ENCODE data around the gene KIRREL3. TPM values are rescaled to one million over a fixed set of nuclear protein-coding genes. Genes with fewer than 3 reads are reported as not detected.

The KIRREL3 gene
- total RNA-seq, 1 donor from 2014 or later: 26.5 TPM

DNA sequence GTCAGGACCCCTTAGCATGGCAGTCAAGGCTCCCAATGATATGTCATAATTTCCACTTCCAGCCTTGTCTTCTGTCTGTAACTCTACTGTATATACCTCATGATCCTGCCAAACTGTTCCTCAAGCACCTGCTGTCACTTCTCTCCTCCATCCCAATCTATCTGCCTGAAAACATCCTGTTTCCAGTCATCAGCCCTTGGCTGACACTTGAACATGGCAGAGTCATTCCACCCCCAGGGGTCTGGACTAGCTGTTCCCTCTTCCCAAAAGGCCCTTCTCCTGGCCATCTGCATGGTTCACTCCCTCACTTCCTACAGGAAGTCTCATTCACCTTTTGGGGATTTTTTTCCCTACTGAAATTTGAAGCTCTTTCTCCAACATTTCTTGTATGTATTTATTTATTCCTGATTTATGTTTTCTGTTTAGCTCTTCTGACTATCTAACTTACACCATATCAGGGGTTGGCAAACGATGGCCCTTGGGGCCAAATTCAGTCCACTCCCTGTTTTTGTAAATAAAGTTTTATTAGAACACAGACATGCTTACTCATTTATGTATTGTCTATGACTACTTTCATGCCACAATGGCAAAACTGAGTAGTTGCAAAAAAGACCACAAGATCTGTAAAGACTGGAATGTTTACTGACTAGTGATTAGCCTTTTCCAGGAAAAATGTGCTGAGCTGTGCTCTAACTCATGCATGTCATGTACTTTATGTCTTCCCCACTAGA, 278.4 kb downstream of the KIRREL3 start:
- FAIRE-seq: no peak
- no peak for DNase-seq (ENCODE audit: low spot score in 2 of 2)

DNA sequence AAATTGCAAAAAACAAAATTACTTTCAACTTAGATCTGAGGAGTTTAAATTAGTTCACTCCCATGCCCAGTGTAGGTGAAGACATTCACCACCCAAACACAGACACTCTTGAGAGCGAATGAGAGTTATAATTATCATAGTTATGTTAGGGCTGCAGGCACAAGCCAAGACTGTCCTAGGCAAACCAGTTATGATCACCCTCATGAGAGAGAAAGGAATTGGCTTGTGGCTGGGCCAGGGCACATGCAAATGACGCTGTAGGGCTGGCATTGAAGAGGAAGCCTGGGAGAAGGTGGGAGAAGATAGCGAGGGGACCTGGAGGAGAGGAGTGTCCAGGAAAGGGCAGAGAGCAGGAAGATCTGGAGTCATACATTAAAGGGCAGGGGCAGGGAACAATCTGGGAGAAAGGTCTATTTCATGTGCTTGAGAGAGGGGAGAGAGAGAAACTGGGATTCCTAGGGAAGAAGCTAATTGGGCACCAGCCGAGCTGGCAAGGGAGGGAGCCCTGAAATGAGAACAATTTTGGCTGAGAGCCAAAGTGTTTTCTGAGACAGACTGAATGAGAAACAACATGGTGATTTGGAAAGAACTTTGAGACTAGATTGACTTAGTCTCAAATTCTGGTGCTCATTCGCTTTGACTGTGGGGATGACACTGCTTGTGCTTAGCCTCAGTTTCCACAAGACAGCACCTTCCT, 279.9 kb downstream of the KIRREL3 start:
- FAIRE-seq (no peak), DNase-seq (ENCODE audit: low spot score in 2 of 2) (no peak)

DNA sequence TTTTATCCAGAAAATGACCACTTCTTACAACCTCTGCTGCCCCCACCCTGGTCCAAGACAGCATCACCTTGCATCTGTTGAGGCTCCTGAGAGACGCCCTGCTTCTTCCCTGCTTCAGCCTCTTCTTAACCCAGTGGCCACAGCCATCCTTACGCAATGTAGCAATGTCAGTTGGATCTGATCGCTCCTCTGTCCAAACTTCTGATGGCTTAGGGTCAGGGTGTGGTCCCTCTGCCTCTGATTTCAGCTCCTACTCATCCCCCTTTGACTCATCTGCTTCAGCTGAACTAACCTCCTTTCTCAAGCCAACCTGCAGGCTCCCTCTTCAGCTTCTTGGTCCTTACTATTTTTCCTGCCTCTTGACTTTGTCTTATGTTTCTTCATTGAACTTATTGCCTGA, 280.8 kb downstream of the KIRREL3 start:
- FAIRE-seq (no peak), DNase-seq (ENCODE audit: low spot score in 2 of 2) (no peak)

DNA sequence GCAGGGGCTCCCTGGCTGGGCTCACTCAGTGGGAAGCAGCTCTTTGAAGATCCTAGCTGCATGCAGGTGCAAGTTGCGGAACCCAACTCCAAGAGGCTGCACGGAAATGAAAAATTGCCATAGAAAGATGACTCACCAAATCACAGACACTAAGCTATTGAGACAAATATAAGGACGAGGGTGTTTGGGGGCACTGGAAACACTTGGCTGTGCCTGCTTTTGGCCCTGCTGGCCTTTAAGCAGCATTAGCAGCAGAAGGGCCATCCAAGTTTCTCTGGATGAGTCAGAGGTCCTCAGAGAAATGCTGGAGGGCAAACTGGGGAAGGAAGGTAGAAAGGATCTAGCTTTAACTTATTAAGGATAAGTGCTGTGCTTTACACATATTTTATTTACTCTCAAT, 282.3 kb downstream of the KIRREL3 start:
- FAIRE-seq: no peak

DNA sequence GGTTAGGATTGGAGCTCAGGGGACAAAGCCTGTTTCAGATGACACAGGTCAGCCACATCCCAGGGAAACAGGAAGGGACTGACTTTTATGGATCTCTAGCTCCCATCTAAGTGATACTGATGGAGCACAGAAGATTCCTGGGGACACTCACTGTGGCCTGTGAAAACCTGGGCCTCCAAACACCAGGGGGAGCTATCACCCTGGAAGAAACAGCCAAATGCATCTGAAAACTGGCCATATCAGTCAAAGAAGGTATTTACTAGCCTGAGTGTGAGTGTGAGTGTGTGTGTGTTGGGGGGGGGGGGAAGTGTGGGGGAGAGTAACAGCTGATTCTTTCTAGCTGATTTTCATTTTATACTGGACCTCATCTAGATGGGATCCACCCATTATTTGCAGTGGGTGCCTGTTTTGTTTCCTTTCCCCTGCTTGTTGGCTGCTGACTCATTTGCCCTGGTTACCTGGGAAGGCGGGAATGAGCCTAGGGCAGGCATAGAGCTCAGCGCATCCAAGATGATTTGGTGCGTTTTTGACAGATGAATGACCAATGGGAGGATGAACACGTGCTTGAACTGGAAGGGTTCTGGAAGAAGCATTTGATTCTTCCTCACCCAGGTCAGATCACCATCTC, 284.0 kb downstream of the KIRREL3 start:
- DNase-seq (ENCODE audit: low spot score in 2 of 2) (peak in 1 of 2 donors; percentile 39), FAIRE-seq (no peak)

More for the DNA sequence above, 282.3 kb downstream of the KIRREL3 start:
- DNase-seq (ENCODE audit: low spot score in 2 of 2): no peak

DNA sequence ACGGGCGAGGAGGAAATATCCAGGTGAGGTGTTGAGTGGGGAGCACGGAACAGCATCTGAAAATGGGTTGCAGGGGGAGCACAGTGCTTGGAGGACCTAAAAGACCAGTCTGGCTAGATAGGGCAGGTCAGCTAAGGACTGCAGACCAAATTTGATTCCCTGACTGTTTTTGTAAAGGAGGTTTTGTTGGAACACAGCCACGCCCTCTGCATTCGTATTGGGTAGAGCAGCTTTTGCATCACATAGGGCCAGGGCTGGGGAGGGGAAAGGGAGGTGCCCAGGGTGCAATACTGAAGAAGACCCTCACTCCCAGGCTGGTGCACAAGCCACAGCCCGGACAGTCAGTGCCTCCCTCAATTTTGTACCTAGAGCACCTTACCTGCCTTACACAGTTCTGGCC, 286.8 kb downstream of the KIRREL3 start:
- no peak for FAIRE-seq
- no peak for DNase-seq (ENCODE audit: low spot score in 2 of 2)

DNA sequence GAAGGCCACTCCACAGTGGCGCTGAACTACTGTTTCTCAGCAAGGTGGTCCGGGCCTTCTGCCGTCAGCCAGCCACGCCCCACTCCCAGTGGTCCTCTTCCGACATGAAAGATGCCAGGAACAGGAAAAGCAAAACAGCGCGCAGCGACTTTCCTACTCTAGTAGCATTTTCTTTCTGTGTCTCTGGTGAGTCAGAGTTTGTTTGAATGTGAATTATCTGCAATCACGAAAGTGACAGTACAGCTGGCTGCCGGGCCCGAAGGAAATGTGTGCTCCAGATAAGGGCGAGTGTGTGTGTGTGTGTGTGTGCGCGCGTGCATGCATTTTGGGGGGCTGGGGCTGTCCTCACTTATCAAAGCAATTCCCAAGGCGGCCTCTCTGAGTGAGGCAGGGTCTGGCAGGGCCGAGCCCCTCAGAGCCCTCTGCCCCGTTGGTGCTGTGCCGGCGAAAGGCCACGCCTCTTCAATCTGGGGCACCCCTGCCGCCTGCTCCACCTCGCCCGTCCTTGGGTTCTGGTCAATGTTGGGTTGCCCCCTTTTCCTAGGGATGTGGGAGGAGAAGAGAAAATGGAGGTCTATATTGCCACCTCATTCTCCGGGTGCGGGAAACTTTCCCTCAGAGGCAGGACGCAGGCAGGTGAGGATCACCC, 288.5 kb downstream of the KIRREL3 start:
- no peak for FAIRE-seq
- no peak for DNase-seq (ENCODE audit: low spot score in 2 of 2)

DNA sequence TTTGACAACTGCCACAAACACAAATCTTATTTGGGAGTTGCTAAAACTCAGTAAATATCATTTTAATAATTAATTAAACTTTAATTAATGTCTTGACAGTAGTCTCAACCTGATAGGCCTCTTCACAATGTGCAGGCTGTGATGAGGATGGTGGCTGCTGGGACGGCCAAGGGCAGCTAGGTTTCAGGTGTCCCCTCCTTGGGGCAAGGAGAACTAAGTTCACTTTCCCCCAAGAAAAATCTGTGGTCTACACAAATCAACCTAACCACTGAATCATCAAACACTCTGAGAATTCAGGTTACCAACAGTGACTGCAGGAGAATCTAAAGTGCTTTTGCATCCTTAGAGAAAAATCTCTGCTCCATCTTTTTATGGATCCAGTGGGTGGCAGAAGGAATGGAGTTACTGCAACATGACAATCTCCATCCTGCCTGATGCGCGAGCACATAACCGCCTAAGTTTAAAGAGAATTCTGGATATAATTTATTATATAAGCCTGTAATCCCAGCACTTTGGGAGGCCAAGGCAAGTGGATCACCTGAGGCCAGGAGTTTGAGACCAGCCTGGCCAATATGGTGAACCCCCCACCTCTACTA, 289.7 kb downstream of the KIRREL3 start:
- DNase-seq (ENCODE audit: low spot score in 2 of 2) (no peak), FAIRE-seq (no peak)

DNA sequence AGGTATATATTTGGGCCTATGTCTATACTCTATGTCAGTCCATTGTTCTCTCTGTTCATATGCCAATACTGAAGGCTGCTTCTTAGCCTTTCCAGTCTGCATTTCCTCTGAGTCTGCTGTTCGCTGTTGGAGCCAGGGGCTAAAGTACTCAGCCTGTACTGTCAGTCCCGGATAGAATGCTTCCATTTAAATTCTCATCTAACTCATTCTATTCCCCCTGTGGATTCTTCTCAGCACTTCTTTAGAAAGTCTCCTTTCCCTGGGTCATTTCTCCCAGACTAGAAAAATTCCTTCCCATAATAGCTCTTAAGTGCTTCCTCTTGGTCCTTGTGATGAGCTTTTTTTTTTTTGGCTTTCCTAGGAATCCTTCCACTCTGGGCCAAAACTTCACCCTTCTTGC, 293.1 kb downstream of the KIRREL3 start:
- no peak for FAIRE-seq
- DNase-seq (ENCODE audit: low spot score in 2 of 2): no peak

DNA sequence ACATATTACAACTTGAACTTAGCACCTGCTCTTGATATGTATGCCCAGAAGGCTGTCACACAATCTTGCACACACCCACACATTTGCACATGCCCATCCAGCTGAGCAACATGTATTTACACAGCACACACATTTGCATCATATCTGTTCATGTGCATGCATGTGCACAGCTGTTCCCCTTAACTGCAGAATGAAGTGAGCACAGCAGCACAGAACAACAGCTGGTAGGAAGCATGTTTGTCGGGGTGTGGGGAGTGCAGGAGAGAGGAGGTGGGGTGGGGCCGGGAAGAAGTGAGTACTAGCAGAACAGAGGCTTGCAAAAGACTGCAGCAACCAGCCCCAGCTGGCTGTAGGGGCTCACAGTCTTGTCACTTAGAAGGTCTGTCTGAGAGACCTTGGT, 296.5 kb downstream of the KIRREL3 start:
- FAIRE-seq (no peak), DNase-seq (ENCODE audit: low spot score in 2 of 2) (no peak)

DNA sequence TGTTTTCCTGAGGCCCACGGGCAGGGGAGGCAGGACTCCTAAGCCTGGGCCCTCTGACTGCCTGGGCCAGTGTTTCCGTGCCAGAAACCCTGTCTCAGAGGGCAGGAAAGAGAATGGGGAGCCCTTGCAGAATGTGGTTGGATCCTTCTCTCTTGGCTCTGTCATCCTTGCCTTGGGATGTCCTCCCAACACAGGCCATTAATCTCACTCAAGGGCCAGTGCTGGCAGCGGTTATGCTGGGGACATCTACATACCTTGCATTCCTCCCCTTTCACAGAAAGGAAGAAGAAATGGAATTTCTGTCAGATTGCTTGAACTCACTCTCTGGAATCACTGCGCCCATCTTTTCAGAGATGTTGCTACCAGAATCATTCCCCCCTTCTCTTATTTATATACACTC, 296.9 kb downstream of the KIRREL3 start:
- FAIRE-seq (no peak), DNase-seq (ENCODE audit: low spot score in 2 of 2) (no peak)

DNA sequence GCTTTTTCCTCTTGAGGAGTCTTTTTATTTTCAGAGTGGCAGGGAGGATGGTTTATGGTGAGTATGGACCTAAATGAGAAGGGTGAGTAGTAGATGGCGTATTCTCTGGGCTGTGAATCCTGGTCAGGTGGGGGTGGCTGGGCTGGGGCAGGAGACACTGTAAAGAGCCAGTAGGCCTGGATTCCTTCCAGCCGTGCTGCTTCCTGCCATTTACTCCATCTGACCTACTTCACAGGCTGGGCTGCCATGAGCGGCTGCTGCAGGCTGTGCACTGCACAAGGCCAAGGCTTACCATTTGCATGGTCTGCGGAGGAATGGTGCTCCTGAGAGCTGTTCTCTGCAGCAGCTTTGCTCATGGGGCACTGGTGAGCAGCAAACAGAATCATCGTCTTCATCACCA, 297.6 kb downstream of the KIRREL3 start:
- no peak for FAIRE-seq
- DNase-seq (ENCODE audit: low spot score in 2 of 2): no peak

DNA sequence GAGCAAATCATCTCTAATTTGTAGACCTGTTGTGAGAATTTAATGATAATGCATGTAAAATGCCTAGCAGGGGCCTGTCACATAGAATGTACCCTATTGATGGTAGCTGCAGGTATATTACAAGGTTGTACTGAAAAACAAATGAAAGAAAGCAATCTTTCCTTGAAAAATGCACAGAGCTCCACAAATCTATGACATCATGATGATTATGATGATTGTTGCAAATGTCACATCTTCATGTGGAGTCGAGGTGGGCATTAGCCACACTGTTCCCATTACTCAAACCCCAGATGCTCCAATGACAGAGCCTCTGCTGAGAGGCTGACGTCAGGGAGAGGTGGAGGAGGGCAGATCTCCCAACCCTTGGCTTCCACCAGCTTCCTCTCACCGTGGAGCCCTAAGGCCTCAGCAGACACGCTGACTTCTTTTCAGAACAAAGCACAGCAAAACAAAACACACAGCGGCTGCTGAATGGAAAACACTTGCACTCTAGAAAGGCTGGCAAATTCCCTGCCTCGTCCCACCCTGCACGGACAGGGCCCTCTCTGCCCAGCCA, 298.3 kb downstream of the KIRREL3 start:
- DNase-seq (ENCODE audit: low spot score in 2 of 2) (no peak), FAIRE-seq (no peak)

DNA sequence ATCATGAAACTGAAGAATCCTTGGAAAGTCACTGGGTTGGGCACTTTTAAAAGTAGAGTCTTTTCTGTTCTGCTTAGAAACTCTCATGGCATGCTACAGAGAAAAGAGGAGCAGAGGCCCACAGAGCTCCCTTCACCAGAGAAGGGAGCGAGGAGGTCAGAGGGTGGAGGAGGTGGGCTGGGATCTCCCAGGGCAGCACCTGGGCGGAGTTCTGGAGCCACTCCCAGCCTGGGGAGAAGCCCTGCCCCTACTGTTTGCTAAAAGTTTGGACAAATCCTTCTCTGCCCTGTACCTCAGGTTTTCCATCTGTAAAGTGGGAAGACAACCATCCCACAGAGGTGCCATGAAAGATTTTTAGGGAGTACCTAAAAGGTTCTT, 299.1 kb downstream of the KIRREL3 start:
- FAIRE-seq (no peak), DNase-seq (ENCODE audit: low spot score in 2 of 2) (no peak)

DNA sequence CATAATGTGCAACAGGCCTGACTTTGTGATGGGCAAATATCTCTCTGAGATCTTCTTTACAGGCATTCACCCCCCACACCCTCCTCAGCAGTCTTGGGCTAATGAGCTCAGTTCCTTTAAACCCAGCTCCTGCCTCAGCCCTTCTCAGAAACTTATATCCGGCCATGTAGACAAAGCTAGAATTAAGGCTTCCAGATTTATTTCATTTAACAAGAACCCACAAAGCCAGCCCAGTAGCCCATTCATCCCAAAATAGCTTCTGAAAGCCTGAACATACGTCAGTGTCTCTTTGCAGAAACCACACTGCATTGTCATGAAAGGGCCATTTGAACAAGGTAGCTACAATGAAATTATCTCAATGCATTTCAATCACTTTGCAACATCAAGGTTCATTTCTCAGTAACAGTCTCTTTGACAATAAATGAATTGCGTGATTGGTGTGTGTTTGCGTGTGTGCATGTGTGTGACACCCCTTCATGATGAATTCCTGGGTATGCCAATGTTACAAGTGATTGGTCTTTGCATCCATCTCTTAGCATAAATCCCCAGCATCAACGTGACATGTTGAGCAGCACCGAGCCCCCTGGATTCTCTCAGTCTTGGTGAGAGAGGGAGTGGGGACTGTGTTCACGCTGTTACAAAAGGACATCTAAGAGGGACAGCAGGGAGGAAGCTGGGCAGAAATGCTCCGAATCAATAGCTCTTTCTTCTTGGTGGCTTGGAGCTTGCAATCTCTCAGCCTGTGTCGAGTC, 299.6 kb downstream of the KIRREL3 start:
- DNase-seq (ENCODE audit: low spot score in 2 of 2) (no peak), FAIRE-seq (no peak)

DNA sequence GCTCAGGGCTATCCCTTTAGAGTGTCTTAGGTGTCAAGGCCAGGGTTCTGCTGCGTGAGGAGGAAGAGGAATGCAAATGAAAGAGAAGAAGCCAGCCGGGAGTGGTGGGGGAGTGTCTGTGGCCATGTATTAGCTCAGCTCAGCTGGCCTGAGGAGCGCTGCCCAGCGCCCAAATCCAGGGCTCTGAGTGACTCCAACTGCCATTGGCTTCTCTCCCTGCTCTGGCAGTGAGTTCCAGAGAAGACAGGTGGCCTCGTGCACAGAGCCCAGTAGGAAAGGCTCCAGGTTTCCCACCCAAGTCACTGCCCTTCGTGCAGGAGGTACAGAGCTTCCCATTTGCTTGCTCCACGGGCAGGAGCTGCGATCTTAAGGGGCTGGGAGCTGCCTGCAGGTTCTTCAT, 302.0 kb downstream of the KIRREL3 start:
- no peak for DNase-seq (ENCODE audit: low spot score in 2 of 2)
- no peak for FAIRE-seq

DNA sequence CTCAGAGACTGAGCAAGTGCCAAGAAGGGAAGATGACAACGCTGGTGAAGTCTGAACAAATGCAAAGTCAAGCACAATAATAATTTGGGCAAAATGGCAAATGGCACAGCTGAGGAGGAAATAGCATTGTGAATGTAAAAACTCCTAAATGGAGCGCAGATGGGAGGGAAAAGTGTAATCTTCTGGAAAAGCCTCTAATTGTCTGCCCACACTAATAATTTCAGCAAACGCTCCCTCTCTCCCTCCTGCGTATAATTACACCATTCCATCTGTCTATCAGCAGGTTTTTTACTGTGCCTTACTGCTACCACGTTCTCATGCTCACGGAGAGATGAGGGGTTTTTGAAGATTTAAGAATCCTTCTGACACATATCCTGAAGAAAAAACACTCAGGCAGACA, 302.6 kb downstream of the KIRREL3 start:
- FAIRE-seq (no peak), DNase-seq (ENCODE audit: low spot score in 2 of 2) (no peak)

DNA sequence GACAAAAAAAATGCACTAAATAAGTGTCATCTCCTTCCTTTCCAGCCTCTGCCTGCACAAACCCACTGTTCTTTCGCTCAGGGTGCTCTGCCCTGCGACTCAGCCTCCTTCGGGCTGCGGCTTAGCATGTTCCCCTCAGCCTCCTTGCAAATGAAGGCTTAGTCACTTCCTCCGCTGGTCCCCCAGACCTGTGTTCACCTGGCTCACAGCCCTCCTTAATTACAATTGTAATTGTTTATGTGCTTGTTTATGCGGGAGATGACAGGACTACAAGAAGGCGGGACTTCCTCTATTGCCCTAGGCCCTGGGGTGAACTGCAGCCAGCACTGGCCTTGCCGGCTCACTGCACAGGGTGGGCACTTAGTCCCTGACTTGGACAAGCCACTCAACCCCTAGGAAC, 303.6 kb downstream of the KIRREL3 start:
- FAIRE-seq (no peak), DNase-seq (ENCODE audit: low spot score in 2 of 2) (no peak)

DNA sequence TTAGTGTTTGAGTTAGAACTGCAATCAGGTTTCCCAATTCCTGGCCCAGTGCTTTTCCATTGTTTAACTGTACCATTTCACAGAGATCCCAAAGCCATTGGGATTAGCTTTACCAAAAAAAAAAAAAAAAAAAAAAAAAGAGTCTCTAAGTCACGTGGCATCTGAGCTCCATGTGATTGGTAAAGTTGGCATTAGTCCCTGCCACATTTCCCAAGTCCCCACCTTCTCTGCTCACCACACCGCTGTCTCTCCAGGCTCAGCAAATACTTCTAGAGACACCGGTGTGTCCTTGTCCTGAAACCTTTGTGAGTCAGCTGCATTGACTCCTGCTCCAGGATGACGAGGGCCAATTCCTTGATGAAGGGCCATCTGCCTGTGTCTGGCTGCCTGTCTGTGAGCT, 305.3 kb downstream of the KIRREL3 start:
- no peak for DNase-seq (ENCODE audit: low spot score in 2 of 2)
- FAIRE-seq: no peak

DNA sequence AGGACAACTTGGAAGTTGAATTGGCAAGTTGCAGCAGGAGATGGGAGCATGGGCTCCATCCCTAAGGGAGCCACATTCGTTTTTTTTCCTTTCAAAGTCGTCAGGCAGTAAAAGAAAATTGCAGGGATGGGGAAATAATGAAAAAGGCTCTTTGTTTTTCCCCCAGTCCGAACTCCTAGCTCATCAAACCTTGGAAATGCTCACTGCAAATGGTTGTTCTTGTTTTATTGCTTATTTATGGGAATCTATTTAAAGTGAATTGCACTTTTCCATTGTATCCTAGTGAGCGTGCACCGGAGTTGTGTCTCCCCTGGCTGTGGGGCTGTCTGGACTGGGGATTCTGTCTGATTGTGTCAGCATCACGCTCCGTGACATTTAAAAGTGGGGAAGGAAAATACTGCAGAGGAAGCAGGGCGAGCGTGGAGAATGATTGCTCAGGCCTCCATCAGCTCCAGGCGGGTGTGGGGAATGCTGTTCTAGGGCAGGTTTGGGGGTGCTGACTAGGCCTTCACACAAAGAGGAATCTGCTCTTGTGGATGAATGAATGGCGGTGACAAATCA, 306.4 kb downstream of the KIRREL3 start:
- DNase-seq (ENCODE audit: low spot score in 2 of 2) (no peak), FAIRE-seq (no peak)
